ENCODE measurements around the gene MAP4K5. TPM values are rescaled to one million over a fixed set of nuclear protein-coding genes. Genes with fewer than 3 reads are reported as not detected.

MAP4K5 gene
- total and polyA plus RNA-seq, 4 donors: 7.7 to 47.1 (median 19.3) TPM

- Histone ChIP-seq H3K4me3 (ENCODE audit: low read depth in 1 of 3, low read length in 3 of 3) (no peak overlapping the region), H3K4me1 (ENCODE audit: control insufficient read depth in 4 of 4, insufficient read depth in 4 of 4, low read length in 3 of 4) (no peaks in the 10 kb centered on the region), H3K27ac (ENCODE audit: low read depth in 1 of 2, low read length in 2 of 2) (no peak overlapping the region), H3K9ac (ENCODE audit: low read depth in 1 of 2, low read length in 2 of 2) (no peak overlapping the region), H3K9me3 (ENCODE audit: control insufficient read depth in 4 of 4, low read length in 3 of 4) (no peaks in the 10 kb centered on the region), H3K36me3 (ENCODE audit: control insufficient read depth in 4 of 4, insufficient read depth in 3 of 4, low read depth in 1 of 4, low read length in 3 of 4) (no peaks in the 10 kb centered on the region), H3K27me3 (ENCODE audit: control insufficient read depth in 4 of 4, insufficient read depth in 4 of 4, low read length in 3 of 4) (no peaks in the 10 kb centered on the region)
- TF ChIP-seq SP1 (IDR thresholded peaks at IDR 0.05) (no peak), EGR1 (IDR thresholded peaks at IDR 0.05; ENCODE audit: low read depth in 2 of 2) (no peak), JUND (IDR thresholded peaks at IDR 0.05) (no peak), YY1 (IDR thresholded peaks at IDR 0.05) (no peak), NR2F2 (IDR thresholded peaks at IDR 0.05) (no peak), HNF4G (IDR thresholded peaks at IDR 0.05) (no peak), HNF4A (conservative IDR thresholded peaks at IDR 0.05) (no peak)
- TF ChIP-seq, protein P1, sequence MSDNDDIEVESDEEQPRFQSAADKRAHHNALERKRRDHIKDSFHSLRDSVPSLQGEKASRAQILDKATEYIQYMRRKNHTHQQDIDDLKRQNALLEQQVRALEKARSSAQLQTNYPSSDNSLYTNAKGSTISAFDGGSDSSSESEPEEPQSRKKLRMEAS (IDR thresholded peaks at IDR 0.05): no peak
- no peak for DNase-seq (ENCODE audit: low spot score)
Measured at GRCh38 chr14:50577982-50578381, 45.6 kb upstream of the MAP4K5 start.

GRCh38 chr14:50575769-50576168 lies 43.4 kb upstream of the MAP4K5 start:
- H3K27me3 ChIP-seq (ENCODE audit: control insufficient read depth in 4 of 4, insufficient read depth in 4 of 4, low read length in 3 of 4): no peaks in the 10 kb centered on the region
- DNase-seq (ENCODE audit: low spot score): no peak
- H3K36me3 ChIP-seq (ENCODE audit: control insufficient read depth in 4 of 4, insufficient read depth in 3 of 4, low read depth in 1 of 4, low read length in 3 of 4): no peaks in the 10 kb centered on the region
- no peak overlapping the region for H3K4me3 ChIP-seq (ENCODE audit: low read depth in 1 of 3, low read length in 3 of 3)
- H3K27ac ChIP-seq (ENCODE audit: low read depth in 1 of 2, low read length in 2 of 2): no peak overlapping the region
- no peaks in the 10 kb centered on the region for H3K4me1 ChIP-seq (ENCODE audit: control insufficient read depth in 4 of 4, insufficient read depth in 4 of 4, low read length in 3 of 4)
- TF ChIP-seq, protein P1 (IDR thresholded peaks at IDR 0.05): no peak
- TF ChIP-seq NR2F2 (IDR thresholded peaks at IDR 0.05) (no peak), JUND (IDR thresholded peaks at IDR 0.05) (no peak), FOXA1 (IDR thresholded peaks at IDR 0.05) (no peak), RAD21 (IDR thresholded peaks at IDR 0.05) (no peak), HNF4G (IDR thresholded peaks at IDR 0.05) (no peak), FOXA2 (IDR thresholded peaks at IDR 0.05) (no peak), TAF1 (conservative IDR thresholded peaks at IDR 0.05) (no peak), REST (IDR thresholded peaks at IDR 0.05) (no peak), YY1 (IDR thresholded peaks at IDR 0.05) (no peak), SP1 (IDR thresholded peaks at IDR 0.05) (no peak), RXRA (IDR thresholded peaks at IDR 0.05) (no peak), GABPA (IDR thresholded peaks at IDR 0.05 in 1 of 2, conservative IDR thresholded peaks at IDR 0.05 in 1 of 2) (no peak)
- TF ChIP-seq, protein P2, sequence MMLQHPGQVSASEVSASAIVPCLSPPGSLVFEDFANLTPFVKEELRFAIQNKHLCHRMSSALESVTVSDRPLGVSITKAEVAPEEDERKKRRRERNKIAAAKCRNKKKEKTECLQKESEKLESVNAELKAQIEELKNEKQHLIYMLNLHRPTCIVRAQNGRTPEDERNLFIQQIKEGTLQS (IDR thresholded peaks at IDR 0.05): no peak
- peaks cover 0 to 5% (median under 1%) of the 10 kb centered on the region in 4 donors for H3K9me3 ChIP-seq (ENCODE audit: control insufficient read depth in 4 of 4, low read length in 3 of 4)
- H3K9ac ChIP-seq (ENCODE audit: low read depth in 1 of 2, low read length in 2 of 2): no peak overlapping the region

- H3K27ac ChIP-seq (ENCODE audit: low read depth in 1 of 2, low read length in 2 of 2): no peak overlapping the region
- 72% methylated on average over 2 of the region's 2 CpGs for WGBS
- no peak for TF ChIP-seq GABPA (IDR thresholded peaks at IDR 0.05 in 1 of 2, conservative IDR thresholded peaks at IDR 0.05 in 1 of 2)
Measured at GRCh38 chr14:50573862-50574261, 41.5 kb upstream of the MAP4K5 start.

More at GRCh38 chr14:50573862-50574261, 41.5 kb upstream of the MAP4K5 start:
- peaks cover 0 to 18% (median 2%) of the 10 kb centered on the region in 4 donors for H3K9me3 ChIP-seq (ENCODE audit: control insufficient read depth in 4 of 4, low read length in 3 of 4)
- no peak overlapping the region for H3K9ac ChIP-seq (ENCODE audit: low read depth in 1 of 2, low read length in 2 of 2)
- no peaks in the 10 kb centered on the region for H3K36me3 ChIP-seq (ENCODE audit: control insufficient read depth in 4 of 4, insufficient read depth in 3 of 4, low read depth in 1 of 4, low read length in 3 of 4)
- H3K4me1 ChIP-seq (ENCODE audit: control insufficient read depth in 4 of 4, insufficient read depth in 4 of 4, low read length in 3 of 4): no peaks in the 10 kb centered on the region
- no peaks in the 10 kb centered on the region for H3K27me3 ChIP-seq (ENCODE audit: control insufficient read depth in 4 of 4, insufficient read depth in 4 of 4, low read length in 3 of 4)
- DNase-seq (ENCODE audit: low spot score): no peak
- no peak overlapping the region for H3K4me3 ChIP-seq (ENCODE audit: low read depth in 1 of 3, low read length in 3 of 3)

All from liver (tissue), 9 donors.